ENCODE measurements around the gene DHCR24.

DHCR24 gene

GRCh38 chr1:54804471-54805132, 82.4 kb downstream of the DHCR24 start:
- Histone ChIP-seq H3K9me2 (replicated peaks; ENCODE audit: low read depth, low read length) (no peaks in the 10 kb centered on the region), H2AFZ (ENCODE audit: low read length) (no peak overlapping the region), H3F3A (ENCODE audit: low read depth) (no peaks in the 10 kb centered on the region), H3K79me2 (ENCODE audit: insufficient read depth, low read length) (no peaks in the 10 kb centered on the region), H3K27me3 (ENCODE audit: insufficient read depth, low read length, poor library complexity, severe bottlenecking) (no peaks in the 10 kb centered on the region), H4K20me1 (ENCODE audit: insufficient read depth, low read length, poor library complexity, severe bottlenecking) (no peaks in the 10 kb centered on the region), H3K4me2 (ENCODE audit: low read depth, low read length, poor library complexity, severe bottlenecking) (no peak overlapping the region), H3K9ac (ENCODE audit: low read depth, low read length, poor library complexity, severe bottlenecking) (no peak overlapping the region), H3K9me3 (ENCODE audit: insufficient read depth, low read depth, low read length) (no peaks in the 10 kb centered on the region), H3K4me3 (ENCODE audit: low read length, poor library complexity, severe bottlenecking) (no peak overlapping the region), H3K36me3 (ENCODE audit: insufficient read depth, low read length) (no peaks in the 10 kb centered on the region), H3K4me1 (ENCODE audit: insufficient read depth, low read length, poor library complexity, severe bottlenecking) (no peaks in the 10 kb centered on the region)
- no peak for TF ChIP-seq CTCF (conservative IDR thresholded peaks at IDR 0.05; ENCODE audit: low read length)
- TF ChIP-seq EZH2phosphoT487 (IDR thresholded peaks at IDR 0.05; ENCODE audit: borderline replicate concordance): no peak

- Histone ChIP-seq H3K79me2 (ENCODE audit: insufficient read depth, low read length) (no peaks in the 10 kb centered on the region), H3K9ac (ENCODE audit: low read depth, low read length, poor library complexity, severe bottlenecking) (no peak overlapping the region), H3F3A (ENCODE audit: low read depth) (no peaks in the 10 kb centered on the region), H4K20me1 (ENCODE audit: insufficient read depth, low read length, poor library complexity, severe bottlenecking) (no peaks in the 10 kb centered on the region), H3K4me1 (ENCODE audit: insufficient read depth, low read length, poor library complexity, severe bottlenecking) (no peaks in the 10 kb centered on the region), H3K27me3 (ENCODE audit: insufficient read depth, low read length, poor library complexity, severe bottlenecking) (no peaks in the 10 kb centered on the region), H2AFZ (ENCODE audit: low read length) (no peak overlapping the region), H3K4me2 (ENCODE audit: low read depth, low read length, poor library complexity, severe bottlenecking) (no peak overlapping the region), H3K9me2 (replicated peaks; ENCODE audit: low read depth, low read length) (no peaks in the 10 kb centered on the region), H3K4me3 (ENCODE audit: low read length, poor library complexity, severe bottlenecking) (no peak overlapping the region), H3K9me3 (ENCODE audit: insufficient read depth, low read depth, low read length) (no peaks in the 10 kb centered on the region), H3K36me3 (ENCODE audit: insufficient read depth, low read length) (no peaks in the 10 kb centered on the region)
- TF ChIP-seq EZH2phosphoT487 (IDR thresholded peaks at IDR 0.05; ENCODE audit: borderline replicate concordance) (no peak), CTCF (conservative IDR thresholded peaks at IDR 0.05; ENCODE audit: low read length) (no peak)
These were observed 83.1 kb downstream of the DHCR24 start for GRCh38 chr1:54803761-54804470.

GRCh38 chr1:54800899-54801759, 85.9 kb downstream of the DHCR24 start, which contains the start of gene TTC22:
TTC22 (minus strand) TSS chr1:54801323; CDS start chr1:54801163, 160 bp downstream.
- H3K27me3 ChIP-seq (ENCODE audit: insufficient read depth, low read length, poor library complexity, severe bottlenecking): no peaks in the 10 kb centered on the region
- H3K79me2 ChIP-seq (ENCODE audit: insufficient read depth, low read length): no peaks in the 10 kb centered on the region
- TF ChIP-seq EZH2phosphoT487 (IDR thresholded peaks at IDR 0.05; ENCODE audit: borderline replicate concordance): no peak
- TF ChIP-seq CTCF (conservative IDR thresholded peaks at IDR 0.05; ENCODE audit: low read length): no peak
- no peaks in the 10 kb centered on the region for H3K9me3 ChIP-seq (ENCODE audit: insufficient read depth, low read depth, low read length)
- H3K9ac ChIP-seq (ENCODE audit: low read depth, low read length, poor library complexity, severe bottlenecking): no peak within 1 kb of the TSS
- no peak within 1 kb of the TSS for H3K4me2 ChIP-seq (ENCODE audit: low read depth, low read length, poor library complexity, severe bottlenecking)
- no peaks in the 10 kb centered on the region for H4K20me1 ChIP-seq (ENCODE audit: insufficient read depth, low read length, poor library complexity, severe bottlenecking)
- H3F3A ChIP-seq (ENCODE audit: low read depth): no peaks in the 10 kb centered on the region
- H3K9me2 ChIP-seq (replicated peaks; ENCODE audit: low read depth, low read length): no peaks in the 10 kb centered on the region
- no peaks in the 10 kb centered on the region for H3K4me1 ChIP-seq (ENCODE audit: insufficient read depth, low read length, poor library complexity, severe bottlenecking)
- H3K36me3 ChIP-seq (ENCODE audit: insufficient read depth, low read length): no peaks in the 10 kb centered on the region
- H3K4me3 ChIP-seq (ENCODE audit: low read length, poor library complexity, severe bottlenecking): no peak within 1 kb of the TSS
- H2AFZ ChIP-seq (ENCODE audit: low read length): no peak within 1 kb of the TSS

Data from Loucy (cell line).